ENCODE results near the gene APOL1. TPM values are rescaled to one million over a fixed set of nuclear protein-coding genes. Genes with fewer than 3 reads are reported as not detected.
A peak's percentile ranks its signal among the peaks of the same experiment; 100 is the strongest.

APOL1 gene
- total and polyA plus RNA-seq, 9 of the 15 experiments (the other 6 are each of a cell fraction or from before 2014, with no cell fraction given) = 2.5 to 9.7 (median 5.6) TPM

DNA sequence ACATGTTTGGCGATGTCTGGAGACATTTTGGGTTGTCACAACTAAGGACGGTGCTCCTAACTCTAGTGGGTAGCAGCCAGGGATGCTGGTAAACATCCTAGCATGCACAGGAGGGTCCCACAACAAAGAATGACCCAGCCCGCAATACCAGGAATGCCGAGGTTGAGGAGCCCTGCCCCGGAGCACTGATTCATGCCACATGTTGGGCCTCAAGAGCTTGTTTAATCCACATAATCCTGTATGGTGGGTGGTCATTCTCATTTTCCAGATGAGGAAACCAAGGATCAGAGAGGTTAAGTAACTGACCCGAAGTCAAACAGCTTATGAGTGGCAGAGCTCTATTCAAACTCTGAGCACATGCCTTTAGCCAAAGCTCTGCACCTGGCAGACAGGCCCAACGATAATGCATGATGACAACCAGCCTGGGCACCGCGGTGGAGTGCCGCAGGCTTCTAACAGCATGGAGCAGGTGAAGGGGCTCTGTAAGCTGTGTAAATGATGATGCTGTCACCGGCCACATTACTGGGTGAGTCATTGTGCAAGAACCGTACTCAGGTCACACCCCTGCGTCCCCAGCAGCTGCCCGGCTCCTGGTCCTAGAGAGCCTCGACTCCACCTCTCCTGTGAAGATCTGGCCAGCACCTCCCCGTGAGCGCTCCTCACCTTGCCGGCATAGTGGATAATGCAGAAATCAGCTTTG, 58.6 kb downstream of the APOL1 start (continued):
- TF ChIP-seq, protein P1, sequence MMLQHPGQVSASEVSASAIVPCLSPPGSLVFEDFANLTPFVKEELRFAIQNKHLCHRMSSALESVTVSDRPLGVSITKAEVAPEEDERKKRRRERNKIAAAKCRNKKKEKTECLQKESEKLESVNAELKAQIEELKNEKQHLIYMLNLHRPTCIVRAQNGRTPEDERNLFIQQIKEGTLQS (IDR thresholded peaks at IDR 0.05) = peak; percentile 34; the same call in 1 of the 2 replicates
- TF ChIP-seq, protein P1 (CRISPR knock-in tag; conservative IDR thresholded peaks at IDR 0.05) = no peak
- TF ChIP-seq, protein P2, sequence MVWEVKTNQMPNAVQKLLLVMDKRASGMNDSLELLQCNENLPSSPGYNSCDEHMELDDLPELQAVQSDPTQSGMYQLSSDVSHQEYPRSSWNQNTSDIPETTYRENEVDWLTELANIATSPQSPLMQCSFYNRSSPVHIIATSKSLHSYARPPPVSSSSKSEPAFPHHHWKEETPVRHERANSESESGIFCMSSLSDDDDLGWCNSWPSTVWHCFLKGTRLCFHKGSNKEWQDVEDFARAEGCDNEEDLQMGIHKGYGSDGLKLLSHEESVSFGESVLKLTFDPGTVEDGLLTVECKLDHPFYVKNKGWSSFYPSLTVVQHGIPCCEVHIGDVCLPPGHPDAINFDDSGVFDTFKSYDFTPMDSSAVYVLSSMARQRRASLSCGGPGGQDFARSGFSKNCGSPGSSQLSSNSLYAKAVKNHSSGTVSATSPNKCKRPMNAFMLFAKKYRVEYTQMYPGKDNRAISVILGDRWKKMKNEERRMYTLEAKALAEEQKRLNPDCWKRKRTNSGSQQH (CRISPR knock-in tag; IDR thresholded peaks at IDR 0.05) = no peak
- TF ChIP-seq SMAD4 (CRISPR knock-in tag; conservative IDR thresholded peaks at IDR 0.05) (no peak), CBFA2T2 (conservative IDR thresholded peaks at IDR 0.05) (no peak), RBM25 (IDR thresholded peaks at IDR 0.05; ENCODE audit: low read depth, low read length, severe bottlenecking) (peak; percentile 53), ZFP30 (CRISPR knock-in tag; IDR thresholded peaks at IDR 0.05; ENCODE audit: borderline replicate concordance) (no peak), ZNF551 (CRISPR knock-in tag; IDR thresholded peaks at IDR 0.05) (no peak)
- TF ChIP-seq, protein P3, sequence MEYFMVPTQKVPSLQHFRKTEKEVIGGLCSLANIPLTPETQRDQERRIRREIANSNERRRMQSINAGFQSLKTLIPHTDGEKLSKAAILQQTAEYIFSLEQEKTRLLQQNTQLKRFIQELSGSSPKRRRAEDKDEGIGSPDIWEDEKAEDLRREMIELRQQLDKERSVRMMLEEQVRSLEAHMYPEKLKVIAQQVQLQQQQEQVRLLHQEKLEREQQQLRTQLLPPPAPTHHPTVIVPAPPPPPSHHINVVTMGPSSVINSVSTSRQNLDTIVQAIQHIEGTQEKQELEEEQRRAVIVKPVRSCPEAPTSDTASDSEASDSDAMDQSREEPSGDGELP (CRISPR knock-in tag; IDR thresholded peaks at IDR 0.05; ENCODE audit: borderline replicate concordance) = no peak
- TF ChIP-seq, protein P4, sequence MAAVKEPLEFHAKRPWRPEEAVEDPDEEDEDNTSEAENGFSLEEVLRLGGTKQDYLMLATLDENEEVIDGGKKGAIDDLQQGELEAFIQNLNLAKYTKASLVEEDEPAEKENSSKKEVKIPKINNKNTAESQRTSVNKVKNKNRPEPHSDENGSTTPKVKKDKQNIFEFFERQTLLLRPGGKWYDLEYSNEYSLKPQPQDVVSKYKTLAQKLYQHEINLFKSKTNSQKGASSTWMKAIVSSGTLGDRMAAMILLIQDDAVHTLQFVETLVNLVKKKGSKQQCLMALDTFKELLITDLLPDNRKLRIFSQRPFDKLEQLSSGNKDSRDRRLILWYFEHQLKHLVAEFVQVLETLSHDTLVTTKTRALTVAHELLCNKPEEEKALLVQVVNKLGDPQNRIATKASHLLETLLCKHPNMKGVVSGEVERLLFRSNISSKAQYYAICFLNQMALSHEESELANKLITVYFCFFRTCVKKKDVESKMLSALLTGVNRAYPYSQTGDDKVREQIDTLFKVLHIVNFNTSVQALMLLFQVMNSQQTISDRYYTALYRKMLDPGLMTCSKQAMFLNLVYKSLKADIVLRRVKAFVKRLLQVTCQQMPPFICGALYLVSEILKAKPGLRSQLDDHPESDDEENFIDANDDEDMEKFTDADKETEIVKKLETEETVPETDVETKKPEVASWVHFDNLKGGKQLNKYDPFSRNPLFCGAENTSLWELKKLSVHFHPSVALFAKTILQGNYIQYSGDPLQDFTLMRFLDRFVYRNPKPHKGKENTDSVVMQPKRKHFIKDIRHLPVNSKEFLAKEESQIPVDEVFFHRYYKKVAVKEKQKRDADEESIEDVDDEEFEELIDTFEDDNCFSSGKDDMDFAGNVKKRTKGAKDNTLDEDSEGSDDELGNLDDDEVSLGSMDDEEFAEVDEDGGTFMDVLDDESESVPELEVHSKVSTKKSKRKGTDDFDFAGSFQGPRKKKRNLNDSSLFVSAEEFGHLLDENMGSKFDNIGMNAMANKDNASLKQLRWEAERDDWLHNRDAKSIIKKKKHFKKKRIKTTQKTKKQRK (IDR thresholded peaks at IDR 0.05; ENCODE audit: borderline replicate concordance, low read depth, low read length) = no peak
- TF ChIP-seq, protein P5, sequence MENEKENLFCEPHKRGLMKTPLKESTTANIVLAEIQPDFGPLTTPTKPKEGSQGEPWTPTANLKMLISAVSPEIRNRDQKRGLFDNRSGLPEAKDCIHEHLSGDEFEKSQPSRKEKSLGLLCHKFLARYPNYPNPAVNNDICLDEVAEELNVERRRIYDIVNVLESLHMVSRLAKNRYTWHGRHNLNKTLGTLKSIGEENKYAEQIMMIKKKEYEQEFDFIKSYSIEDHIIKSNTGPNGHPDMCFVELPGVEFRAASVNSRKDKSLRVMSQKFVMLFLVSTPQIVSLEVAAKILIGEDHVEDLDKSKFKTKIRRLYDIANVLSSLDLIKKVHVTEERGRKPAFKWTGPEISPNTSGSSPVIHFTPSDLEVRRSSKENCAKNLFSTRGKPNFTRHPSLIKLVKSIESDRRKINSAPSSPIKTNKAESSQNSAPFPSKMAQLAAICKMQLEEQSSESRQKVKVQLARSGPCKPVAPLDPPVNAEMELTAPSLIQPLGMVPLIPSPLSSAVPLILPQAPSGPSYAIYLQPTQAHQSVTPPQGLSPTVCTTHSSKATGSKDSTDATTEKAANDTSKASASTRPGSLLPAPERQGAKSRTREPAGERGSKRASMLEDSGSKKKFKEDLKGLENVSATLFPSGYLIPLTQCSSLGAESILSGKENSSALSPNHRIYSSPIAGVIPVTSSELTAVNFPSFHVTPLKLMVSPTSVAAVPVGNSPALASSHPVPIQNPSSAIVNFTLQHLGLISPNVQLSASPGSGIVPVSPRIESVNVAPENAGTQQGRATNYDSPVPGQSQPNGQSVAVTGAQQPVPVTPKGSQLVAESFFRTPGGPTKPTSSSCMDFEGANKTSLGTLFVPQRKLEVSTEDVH (IDR thresholded peaks at IDR 0.05; ENCODE audit: low read depth, partially characterized antibody) = no peak

Data from K562 (cell line).